Astrocyte (in vitro differentiated cells and primary cell): ENCODE results near the gene GLA.

Experiments used
- EZH2 ChIP-seq: IDR thresholded peaks from 2 replicates; pipeline ENCODE4 v1.6.1; 2012; ENCODE audit warnings: mild to moderate bottlenecking, low read length, inconsistent platforms; ENCODE audit not compliant: insufficient read depth
- TF ChIP-seq, protein P1 (sequence below): IDR thresholded peaks from 2 replicates; pipeline ENCODE4 v1.5.1; 2011; ENCODE audit warnings: low read depth, mild to moderate bottlenecking, inconsistent platforms, low read length, moderate library complexity; ENCODE audit not compliant: insufficient read depth

DNA sequence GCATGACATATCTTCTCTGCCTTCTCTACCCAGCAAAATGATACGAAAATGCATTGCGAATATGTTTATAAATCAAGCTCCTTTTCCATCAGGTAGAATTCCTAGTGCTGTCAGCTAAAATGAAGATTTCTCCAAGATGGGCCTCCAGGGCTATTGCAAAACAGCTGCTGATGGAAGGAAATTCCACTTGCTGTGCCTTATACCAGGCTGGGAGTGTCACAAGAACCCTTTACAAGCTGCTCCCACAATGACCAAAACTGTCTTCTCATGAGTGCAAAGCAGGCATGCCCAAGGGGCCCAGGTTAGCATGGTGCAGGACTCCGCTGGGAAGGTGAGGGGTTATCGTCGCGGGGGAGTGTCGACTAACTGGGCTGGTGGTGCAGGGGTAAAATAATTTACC lies 9.0 kb upstream of the GLA start:
- TF ChIP-seq, protein P1, sequence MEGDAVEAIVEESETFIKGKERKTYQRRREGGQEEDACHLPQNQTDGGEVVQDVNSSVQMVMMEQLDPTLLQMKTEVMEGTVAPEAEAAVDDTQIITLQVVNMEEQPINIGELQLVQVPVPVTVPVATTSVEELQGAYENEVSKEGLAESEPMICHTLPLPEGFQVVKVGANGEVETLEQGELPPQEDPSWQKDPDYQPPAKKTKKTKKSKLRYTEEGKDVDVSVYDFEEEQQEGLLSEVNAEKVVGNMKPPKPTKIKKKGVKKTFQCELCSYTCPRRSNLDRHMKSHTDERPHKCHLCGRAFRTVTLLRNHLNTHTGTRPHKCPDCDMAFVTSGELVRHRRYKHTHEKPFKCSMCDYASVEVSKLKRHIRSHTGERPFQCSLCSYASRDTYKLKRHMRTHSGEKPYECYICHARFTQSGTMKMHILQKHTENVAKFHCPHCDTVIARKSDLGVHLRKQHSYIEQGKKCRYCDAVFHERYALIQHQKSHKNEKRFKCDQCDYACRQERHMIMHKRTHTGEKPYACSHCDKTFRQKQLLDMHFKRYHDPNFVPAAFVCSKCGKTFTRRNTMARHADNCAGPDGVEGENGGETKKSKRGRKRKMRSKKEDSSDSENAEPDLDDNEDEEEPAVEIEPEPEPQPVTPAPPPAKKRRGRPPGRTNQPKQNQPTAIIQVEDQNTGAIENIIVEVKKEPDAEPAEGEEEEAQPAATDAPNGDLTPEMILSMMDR = no peak
- no peak for TF ChIP-seq EZH2
